GM19395 (cell line): ENCODE results near the gene ZBTB49.
"Not testable (repeated sequence)": the region's sequence is repeated elsewhere in the genome, so short reads cannot be mapped to it uniquely, and the experiment has no call there.

Experiments used
- ATAC-seq: cut with Tn5 transposase; IDR thresholded peaks from one replicate; pipeline ENCODE4 v1.9.1; 2021; ENCODE audit warnings: mild to moderate bottlenecking, moderate library complexity; ENCODE audit not compliant: unreplicated experiment

Gene ZBTB49, protein sequence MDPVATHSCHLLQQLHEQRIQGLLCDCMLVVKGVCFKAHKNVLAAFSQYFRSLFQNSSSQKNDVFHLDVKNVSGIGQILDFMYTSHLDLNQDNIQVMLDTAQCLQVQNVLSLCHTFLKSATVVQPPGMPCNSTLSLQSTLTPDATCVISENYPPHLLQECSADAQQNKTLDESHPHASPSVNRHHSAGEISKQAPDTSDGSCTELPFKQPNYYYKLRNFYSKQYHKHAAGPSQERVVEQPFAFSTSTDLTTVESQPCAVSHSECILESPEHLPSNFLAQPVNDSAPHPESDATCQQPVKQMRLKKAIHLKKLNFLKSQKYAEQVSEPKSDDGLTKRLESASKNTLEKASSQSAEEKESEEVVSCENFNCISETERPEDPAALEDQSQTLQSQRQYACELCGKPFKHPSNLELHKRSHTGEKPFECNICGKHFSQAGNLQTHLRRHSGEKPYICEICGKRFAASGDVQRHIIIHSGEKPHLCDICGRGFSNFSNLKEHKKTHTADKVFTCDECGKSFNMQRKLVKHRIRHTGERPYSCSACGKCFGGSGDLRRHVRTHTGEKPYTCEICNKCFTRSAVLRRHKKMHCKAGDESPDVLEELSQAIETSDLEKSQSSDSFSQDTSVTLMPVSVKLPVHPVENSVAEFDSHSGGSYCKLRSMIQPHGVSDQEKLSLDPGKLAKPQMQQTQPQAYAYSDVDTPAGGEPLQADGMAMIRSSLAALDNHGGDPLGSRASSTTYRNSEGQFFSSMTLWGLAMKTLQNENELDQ

DNA sequence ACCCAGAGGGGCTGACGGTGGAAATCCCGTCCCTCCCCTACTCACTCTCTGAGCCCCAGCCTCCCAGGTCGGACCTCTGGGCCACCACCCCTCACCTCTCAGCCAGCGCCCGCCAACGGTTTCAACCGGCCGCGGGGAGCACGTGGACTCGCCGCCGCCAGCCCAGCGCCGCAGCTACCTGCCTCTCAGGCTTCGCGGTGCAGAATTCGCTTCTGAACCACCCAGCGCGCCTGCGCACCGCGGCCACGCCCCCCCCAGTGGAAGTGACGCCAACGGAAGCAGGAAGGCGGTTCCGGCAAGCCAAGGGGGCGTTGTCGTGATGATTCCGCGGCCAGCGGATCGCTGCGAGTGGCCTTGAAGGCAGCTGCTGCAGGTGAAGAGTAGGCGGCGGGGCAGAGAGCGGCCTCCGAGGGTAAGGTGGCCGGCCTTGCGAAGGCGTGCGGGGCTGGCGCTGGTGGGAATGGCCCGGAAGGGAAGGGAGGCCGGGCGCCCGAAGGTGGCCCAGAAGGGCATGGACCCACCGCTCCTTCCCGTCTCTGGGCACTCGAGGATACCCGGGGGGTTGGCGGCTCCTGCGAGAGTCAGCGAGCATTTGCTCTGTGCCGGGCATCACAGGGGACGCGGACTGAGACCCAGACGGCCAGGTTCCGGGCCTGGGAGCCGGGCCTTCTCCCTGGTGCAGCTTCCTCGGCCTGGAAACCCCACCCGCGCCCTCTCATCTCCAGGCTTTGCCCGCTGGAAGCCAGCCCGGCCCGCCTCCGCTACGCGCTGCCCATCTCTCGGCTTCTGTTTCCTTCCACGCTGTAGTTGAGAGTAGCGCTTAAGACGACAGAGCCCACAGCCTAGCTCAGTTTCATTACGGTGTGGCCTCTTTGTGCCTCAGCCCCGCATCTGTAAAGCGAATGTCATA, at the start of gene ZBTB49, which contains the start of gene LYAR:
TSS of gene ZBTB49 (plus strand) at position 311 of the 910 bp plus-strand sequence. CDS start 9,695 bp downstream, outside the sequence.
TSS of gene LYAR (minus strand) at position 214 of the 910 bp plus-strand sequence. CDS start 6,412 bp downstream, outside the sequence.
- ATAC-seq, result peak; percentile 93

DNA sequence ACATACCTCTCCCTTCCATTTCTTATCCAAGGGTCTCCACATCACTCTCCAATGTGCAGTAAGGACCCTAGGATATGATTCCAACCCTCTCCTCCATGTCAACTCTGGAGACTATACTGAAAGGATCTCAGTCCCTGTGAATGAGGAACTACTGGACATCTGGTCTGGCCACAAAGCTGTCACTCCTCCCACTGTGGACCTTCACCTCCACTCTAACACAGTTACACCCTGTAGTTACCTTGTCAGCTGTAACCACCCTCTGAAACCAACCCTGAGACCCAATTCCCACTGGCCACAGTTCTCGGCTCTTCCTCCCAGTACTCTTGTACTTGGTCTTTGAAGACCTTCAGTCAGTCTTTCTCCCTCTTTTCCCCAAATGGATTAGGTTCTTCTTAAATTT, 44.9 kb upstream of the ZBTB49 start:
- ATAC-seq, result no peak

DNA sequence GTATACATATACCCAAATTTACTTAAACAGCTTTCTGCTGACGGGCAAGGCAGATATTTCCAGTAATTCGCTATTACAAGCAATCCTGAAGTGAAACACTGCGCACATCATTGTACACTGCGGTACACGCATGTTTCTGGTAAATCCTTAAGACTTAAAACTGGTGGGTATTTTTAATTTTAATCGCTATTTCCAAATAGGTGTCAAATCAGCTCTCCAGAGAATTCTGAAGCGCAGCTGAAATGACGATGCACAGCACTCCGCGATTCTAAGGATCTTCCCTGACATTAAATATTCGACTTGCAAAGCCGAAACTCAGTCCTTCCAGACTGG, 42.4 kb upstream of the ZBTB49 start:
- peak; percentile 40 for ATAC-seq

DNA sequence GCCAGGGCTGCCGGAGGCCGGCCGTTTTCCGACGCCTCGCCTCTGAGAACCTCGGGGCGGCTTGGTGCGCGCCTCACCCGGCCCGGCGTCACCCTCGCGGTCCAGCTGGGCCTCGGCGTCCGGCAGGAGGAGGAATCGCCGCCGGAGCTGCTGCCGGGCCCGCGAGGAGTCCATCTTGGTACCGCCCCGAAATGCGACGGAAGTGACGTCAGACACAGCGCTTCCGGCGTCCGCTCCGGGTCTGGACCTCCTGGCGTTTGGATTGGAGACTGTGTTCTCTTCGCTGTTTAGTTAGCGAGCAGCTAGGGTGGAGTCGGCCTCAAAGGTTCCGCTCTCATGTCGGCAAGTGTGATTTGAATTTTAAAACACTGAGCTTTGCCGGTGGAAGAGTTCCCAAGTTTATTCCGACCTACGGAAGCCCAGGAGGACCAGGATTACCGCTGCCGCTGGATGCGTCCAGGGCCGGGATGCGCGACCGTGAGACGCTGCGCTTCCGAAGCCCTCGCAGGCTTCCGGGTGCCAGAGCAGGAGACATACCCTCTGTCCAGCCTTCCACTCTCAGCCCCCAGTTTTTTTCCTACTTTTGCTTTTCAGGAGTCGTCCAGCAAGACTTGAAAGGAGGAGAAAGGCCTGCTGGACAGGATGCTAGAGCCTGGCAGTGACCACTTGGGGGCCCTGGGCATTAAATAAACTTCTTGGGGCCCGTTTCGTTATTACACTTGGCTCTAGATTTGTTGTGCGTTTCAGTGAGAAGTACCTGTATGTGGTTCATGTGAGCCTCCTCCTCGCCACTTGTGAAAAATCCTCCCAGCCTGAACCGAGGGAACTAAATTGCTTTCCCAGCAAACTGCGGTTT, 41.8 kb upstream of the ZBTB49 start, which contains the start of gene TMEM128:
TSS of gene TMEM128 (minus strand) at position 195 of the 856 bp plus-strand sequence. CDS start at position 174, 21 bp downstream.
- ATAC-seq, result peak; percentile 96

DNA sequence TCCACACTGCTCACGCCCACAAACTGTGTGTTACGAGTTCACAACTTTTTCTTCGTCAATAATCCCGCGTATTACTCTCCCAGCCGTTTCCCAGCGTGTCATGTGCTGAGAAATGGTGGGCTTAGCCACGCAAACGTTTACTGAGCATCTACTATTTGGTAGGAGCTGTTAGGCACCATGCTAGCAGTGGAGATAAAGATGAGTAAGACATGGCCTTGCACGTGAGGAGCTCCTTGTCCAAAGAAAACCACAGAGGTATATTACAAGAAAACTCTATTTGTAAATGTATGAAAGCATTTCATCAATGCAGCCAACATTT, 41.2 kb upstream of the ZBTB49 start:
- no peak for ATAC-seq

DNA sequence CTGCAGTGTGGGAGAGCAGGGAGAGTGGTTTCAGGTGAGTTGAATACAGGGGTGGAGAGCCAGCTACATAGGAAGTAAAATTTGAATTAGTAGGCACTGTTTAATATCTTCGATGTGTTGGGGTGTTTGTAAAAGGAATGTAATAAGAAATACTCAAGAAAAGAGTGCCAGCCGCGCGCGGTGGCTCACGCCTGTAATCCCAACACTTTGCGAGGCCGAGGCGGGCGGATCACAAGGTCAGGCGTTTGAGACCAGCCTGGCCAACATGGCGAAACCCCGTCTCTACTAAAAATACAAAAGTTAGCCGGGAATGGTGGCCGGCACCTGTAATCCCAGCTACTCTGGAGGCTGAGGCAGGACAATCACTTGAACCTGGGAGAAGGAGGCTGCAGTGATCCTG, 40.7 kb upstream of the ZBTB49 start:
- ATAC-seq, result not testable (repeated sequence)

DNA sequence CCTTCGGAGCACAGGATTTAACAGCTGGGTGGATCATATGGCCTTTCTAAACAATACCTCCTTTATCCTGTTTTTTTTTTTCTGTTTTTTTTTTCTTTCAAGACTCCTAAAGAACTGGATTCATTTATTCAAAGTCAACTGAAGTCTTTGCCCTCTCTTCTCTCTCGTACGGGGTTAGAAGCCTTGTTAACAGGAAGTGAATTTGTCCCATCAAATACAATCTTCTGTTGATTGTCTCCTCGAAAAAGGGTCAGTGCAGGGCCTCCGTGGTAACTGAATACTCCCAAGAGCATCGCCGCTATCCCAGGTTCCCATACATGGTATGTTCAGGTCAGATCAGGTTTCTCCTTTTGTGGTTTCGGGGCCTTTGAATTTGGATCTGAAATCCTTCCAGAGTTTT, 40.2 kb upstream of the ZBTB49 start:
- no peak for ATAC-seq

DNA sequence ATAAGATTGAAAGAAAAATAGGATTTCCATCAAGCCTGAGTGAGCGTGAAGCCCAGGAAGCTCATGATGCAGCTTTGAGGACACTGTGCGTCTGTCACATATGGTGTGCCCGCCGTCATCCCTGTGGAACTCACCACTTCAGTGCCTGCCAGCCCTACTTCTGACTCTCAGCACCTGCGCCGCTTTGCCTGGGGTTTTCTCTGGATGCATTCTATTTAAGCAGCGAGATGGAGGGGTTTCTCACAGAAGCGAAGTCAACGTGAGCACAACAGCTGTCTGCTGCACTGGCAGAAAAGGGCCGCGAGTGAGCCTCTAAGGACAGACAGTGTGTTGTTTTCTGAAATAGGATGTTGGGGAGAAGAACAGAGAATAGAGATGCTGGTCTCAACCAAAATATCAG, 35.9 kb upstream of the ZBTB49 start:
- ATAC-seq, result no peak

DNA sequence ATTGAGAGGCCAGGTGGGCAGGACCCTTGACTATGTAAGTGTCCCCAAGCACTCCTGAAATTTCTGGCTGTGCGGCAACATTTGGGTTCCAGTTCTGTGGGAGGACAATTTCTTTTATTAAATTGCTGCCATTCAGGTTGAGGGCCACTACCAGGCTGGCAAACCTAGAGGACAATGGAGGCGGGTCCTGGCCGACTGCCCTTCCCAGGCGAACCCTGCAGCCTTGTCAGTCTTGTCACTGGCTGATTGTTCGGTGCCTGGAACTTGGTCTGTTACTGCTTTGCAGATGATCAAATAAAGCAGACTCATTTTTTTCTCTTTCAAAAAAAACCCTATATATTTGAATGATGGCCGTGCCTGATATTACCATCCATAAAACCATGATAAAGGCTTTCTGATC, 35.4 kb upstream of the ZBTB49 start:
- ATAC-seq, result no peak

DNA sequence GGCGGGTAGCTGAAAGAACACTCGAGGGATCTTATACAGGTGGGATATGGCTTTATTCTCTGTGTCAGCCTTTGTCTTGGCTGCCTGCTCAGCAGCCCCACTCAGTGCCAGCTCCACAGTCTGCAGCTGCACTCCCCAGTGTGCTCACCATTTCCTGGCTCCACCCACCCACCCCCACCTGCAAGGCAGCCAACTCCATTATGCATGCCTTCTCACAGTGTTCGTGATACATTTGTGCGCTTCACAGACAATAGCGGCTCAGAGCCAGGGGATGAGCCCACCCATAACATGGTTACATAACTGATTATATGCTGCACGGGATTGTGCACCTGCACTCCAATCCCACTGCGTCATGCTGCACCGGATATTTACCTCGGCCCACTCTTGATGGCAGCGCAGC, 33.3 kb upstream of the ZBTB49 start:
- no peak for ATAC-seq

DNA sequence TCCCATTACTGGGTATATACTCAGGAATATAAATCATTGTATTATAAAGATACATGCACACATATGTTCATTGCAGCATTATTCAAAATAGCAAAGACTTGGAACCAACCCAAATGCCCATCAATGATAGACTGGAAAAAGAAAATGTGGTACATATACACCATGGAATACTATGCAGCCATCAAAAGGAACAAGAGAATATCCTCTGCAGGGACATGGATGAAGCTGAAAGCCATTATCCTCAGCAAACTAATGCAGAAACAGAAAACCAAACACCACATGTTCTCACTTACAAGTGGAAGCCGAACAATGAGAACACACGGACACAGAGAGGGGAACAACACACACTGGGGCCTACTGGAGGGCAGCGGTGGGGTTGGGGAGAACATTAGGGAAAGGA, 32.3 kb upstream of the ZBTB49 start:
- not testable (repeated sequence) for ATAC-seq

DNA sequence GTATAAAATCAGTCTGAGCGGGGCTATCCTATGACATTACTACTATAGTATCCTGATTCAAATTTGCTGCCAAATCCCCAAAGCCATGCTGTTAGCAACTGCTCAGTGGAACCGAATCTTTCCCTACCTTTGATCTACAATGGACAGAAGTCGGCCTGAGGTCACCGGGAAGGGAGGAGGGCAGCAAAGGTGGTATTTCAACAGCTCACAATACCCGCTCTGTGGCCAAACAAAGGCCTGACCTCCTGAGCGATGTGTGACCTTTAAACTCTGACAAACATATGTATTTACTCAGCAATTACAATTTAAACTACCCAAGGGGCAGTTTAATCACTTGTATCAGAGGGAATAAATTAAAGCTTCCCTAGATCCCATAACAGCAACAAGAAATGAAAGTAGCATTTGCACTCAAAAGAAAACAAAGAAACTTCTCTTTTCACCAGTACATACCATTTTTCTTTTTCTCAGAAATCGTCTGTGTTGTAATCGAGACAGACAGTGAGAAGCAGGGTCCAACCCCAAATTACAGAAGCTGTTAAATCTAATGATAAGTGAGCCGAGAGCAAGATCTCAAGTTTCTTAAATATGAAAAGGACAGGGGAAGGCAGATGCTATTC, 30.5 kb upstream of the ZBTB49 start:
- ATAC-seq, result no peak

DNA sequence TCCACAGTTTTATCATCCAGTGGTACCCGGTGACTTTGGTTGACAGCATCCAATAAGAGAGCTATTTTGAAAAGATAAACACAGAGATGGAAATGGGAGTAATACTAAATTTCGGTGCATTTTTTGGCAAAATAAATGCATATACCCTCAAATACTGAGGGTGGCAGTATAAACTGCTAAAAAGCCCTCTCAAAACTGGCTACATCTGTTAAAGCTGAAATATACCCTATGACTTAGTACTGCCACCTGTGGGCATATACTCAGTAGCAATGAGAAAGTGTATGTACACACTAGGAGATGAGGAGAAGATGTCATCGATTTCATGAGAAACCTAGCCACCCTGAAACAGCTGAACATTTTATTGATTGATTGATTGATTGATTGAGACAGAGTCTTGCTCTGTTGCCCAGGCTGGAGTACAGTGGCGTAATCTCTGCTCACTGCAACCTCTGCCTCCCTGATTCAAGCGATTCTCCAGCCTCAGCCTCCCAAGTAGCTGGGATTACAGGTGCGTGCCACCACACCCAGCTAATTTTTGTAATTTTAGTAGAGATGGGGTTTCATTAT, 29.8 kb upstream of the ZBTB49 start:
- peak; percentile 67 for ATAC-seq

DNA sequence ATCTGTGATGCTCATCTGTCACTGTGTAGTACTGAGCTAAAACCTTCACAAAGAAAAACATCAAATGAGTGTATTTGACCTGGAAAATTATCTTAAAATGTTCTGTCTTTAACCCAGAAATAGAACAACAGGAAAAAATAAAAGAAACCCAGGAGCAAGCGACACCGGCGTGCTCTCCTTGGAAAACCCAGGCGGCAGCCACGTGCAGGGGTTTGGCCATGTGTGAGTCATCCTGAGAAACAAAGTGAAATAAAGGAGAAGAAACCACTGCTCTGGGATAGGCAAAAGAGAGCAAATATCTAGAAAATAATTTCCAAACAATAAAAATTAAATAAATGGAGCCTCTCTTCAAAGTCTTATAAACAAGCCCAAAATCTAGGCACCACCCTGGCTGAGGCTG, 22.1 kb upstream of the ZBTB49 start:
- ATAC-seq, result no peak

DNA sequence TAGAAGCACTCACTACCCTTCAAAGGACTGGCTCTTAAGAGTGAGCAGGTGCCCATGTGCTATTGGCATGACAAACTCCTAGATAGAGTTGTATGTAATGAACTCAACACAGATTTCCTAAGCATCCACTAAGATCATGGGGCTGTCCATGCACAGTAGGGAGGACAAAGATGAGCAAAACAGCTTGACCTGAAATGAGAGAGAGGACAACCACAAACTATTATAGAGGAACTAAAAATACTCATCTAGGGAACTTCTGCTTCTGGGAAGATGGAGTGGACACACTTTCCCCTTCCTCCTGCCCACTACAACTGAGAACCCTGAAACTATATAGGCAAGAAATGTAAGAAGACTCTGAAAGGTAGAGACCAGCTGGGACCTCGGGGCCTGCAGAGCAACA, 21.3 kb upstream of the ZBTB49 start:
- no peak for ATAC-seq

DNA sequence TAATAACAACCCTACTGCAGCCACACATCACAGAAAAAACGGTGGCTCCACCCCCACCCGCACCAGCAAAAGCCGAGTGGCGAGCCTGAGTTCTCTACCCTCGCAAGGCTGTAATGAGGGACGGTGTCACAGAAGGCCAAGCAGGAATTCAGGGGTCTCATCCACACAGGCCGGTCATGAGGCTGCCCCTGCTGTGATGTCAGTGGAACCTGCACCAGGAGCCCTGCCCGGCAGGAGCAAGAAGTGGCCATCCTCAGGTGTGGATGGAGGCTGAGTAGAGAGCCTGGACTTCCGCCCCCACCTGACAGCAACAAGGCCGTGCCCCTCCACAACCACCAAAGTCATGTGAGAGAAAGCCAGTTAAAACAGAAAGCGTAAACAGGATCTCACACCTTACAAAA, 20.7 kb upstream of the ZBTB49 start:
- ATAC-seq, result no peak

DNA sequence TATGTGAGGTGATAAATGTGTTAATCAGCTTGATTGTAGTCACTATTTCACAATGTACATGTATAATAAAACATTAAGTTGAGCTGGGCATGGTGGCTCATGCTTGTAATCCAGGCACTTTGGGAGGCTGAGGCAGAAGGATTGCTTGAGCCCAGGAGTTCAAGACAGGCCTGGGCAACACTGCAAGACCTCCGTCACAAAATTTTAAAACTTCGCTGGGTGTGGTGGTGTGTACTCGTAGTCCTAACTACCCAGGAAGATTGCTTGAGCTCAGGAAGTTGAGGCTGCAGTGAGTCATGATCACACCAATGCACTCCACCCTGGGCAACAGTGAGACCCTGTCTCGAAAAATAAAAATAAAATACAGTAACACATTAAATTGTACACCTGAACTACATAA, 20.2 kb upstream of the ZBTB49 start:
- ATAC-seq, result no peak

DNA sequence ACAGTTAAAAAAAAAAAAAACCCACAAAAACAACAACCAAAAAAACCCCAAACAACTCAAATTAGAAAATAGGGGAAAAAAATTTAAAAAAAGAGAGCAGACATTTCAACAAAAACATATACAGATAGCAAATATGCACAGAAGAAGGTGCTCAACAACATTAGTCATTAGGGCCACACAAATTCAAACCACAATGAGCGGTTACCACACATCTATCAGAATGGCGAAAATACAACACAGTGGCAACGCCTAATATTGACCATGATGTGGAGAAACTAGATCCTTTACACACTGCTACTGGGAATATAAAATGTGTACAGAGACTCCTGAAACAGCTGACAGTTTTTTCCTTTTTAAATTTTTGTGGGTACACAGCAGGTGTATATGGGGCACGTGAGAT, 19.5 kb upstream of the ZBTB49 start:
- ATAC-seq, result no peak

DNA sequence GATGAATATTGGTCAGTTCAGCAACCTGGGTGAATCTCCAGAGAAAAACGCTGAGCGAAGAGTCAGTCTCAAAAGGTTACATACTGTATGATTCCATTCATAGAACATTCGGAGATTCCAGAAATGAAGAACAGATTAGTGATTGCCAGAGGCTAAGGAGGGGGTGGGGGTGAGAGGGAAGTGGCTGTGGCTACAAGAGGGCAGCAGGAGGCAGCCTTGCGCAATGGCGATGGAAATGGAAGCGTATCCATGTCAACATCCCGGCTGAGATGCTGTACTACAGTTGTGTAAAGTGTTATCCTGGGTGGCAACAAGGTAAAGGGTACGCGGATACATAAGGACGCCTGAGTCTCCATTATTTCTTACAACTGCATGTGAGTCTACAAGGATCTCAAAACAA, 18.1 kb upstream of the ZBTB49 start:
- no peak for ATAC-seq

DNA sequence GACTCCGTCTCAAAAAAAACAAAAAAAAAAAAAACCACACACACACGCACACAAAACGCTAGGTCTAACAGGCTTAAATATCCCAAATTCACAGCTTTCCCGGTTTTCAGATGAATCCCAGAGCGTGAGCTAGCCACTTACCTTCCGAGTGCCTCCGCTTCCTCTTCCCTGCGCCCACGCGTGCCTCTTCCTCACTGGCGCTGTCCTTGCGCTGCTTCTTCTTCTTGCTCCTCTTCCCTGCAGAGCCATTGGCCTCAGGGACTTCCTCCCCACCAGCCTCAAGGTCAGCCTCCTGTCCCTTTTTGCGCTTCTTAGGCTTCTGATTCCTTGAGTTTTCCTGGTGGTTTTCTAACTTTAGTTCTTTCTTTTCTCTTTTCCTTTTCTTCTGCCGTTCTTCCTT, 15.8 kb upstream of the ZBTB49 start:
- ATAC-seq, result no peak
